K562 (cell line): ENCODE data around the gene APEX2. TPM values are rescaled to one million over a fixed set of nuclear protein-coding genes. Genes with fewer than 3 reads are reported as not detected.

Experiments
- EHMT2 ChIP-seq: fragments of 450-650 bp; IDR thresholded peaks from 2 replicates; pipeline ENCODE4 v1.6.1; 2018; ENCODE audit warnings: antibody characterized with exemption
- ETS2 ChIP-seq: IDR thresholded peaks from 2 replicates; pipeline ENCODE4 v1.6.1; 2016; ENCODE audit warnings: borderline replicate concordance, missing genetic modification characterization, mild to moderate bottlenecking, moderate library complexity, missing compliant biosample characterization; ENCODE audit not compliant: poor library complexity, severe bottlenecking
- FOXJ3 ChIP-seq: sonication (generic); formaldehyde crosslinking; IDR thresholded peaks from 2 replicates; pipeline ENCODE4 v1.4.0; 2020; ENCODE audit warnings: mild to moderate bottlenecking, missing genetic modification reagents
- GABPA ChIP-seq: fragments of 200-800 bp; sonication (Bioruptor generic); conservative IDR thresholded peaks from 2 replicates; pipeline ENCODE4 v1.6.1; 2016; ENCODE audit warnings: low read depth, missing genetic modification characterization, missing compliant biosample characterization
- GABPB2 ChIP-seq: fragments of 250-450 bp; sonication (Bioruptor Pico); conservative IDR thresholded peaks from 2 replicates; pipeline ENCODE4 v1.5.1; 2021; ENCODE audit warnings: mild to moderate bottlenecking
- HDGF ChIP-seq: fragments of 450-650 bp; IDR thresholded peaks from 2 replicates; pipeline ENCODE4 v1.6.1; 2016
- ID3 ChIP-seq, 2 experiments: fragments of 250-450 bp in 1 of 2; fragments of 450-650 bp in 1 of 2; sonication (Bioruptor Pico) in 1 of 2; IDR thresholded peaks; 2 replicates each; pipeline versions ENCODE4 v1.6.1 to v1.8.0; 2016 to 2021; ENCODE audit warnings: mild to moderate bottlenecking in 2 of 2, moderate library complexity in 2 of 2, missing compliant biosample characterization in 1 of 2, missing genetic modification characterization in 1 of 2
- MTF1 ChIP-seq: fragments of 250-450 bp; sonication (Bioruptor Pico); IDR thresholded peaks from 2 replicates; pipeline ENCODE4 v1.9.0; 2021; ENCODE audit warnings: moderate library complexity, mild to moderate bottlenecking, inconsistent platforms, borderline replicate concordance
- PATZ1 ChIP-seq: fragments of 250-450 bp; sonication (Bioruptor Pico); IDR thresholded peaks from 2 replicates; pipeline ENCODE4 v1.5.0; 2020; ENCODE audit warnings: mild to moderate bottlenecking, borderline replicate concordance
- PREB ChIP-seq: sonication (generic); formaldehyde crosslinking; IDR thresholded peaks from 2 replicates; pipeline ENCODE4 v1.8.1; 2023; ENCODE audit warnings: mild to moderate bottlenecking, missing genetic modification reagents
- RBFOX2 ChIP-seq: fragments of 200-400 bp; formaldehyde crosslinking; IDR thresholded peaks from 2 replicates; pipeline ENCODE4 v1.6.1; 2017; ENCODE audit warnings: low read depth, mild to moderate bottlenecking, low read length, moderate library complexity
- SIRT6 ChIP-seq: IDR thresholded peaks from one replicate; pipeline ENCODE4 v1.6.1; 2012; ENCODE audit warnings: low read depth, mild to moderate bottlenecking, control low read depth, inconsistent platforms, low read length, moderate library complexity
- SP1 ChIP-seq: sonication (generic); formaldehyde crosslinking; IDR thresholded peaks from 2 replicates; pipeline ENCODE4 v1.8.1; 2022; ENCODE audit warnings: mild to moderate bottlenecking, missing genetic modification reagents
- THAP7 ChIP-seq: fragments of 250-450 bp; sonication (Bioruptor Pico); IDR thresholded peaks from 2 replicates; pipeline ENCODE4 v1.5.0; 2021
- ZBTB11 ChIP-seq, 3 experiments: fragments of 200-800 bp in 1 of 3; fragments of 250-450 bp in 1 of 3; fragments of 450-650 bp in 1 of 3; sonication (Bioruptor Pico) in 1 of 3; sonication (Bioruptor generic) in 1 of 3; formaldehyde crosslinking in 1 of 3; IDR thresholded peaks; 2 replicates each; pipeline versions ENCODE4 v1.6.1 to v1.8.0; 2016 to 2022; ENCODE audit warnings: mild to moderate bottlenecking in 2 of 3, missing genetic modification characterization in 2 of 3, missing compliant biosample characterization in 1 of 3, moderate library complexity in 1 of 3
- ZFP91 ChIP-seq: sonication (generic); formaldehyde crosslinking; IDR thresholded peaks from 2 replicates; pipeline ENCODE4 v1.8.0; 2022; ENCODE audit warnings: mild to moderate bottlenecking, missing genetic modification reagents
- ZFPM2 ChIP-seq: fragments of 250-450 bp; sonication (Bioruptor Pico); IDR thresholded peaks from 2 replicates; pipeline ENCODE4 v1.5.1; 2022; ENCODE audit warnings: mild to moderate bottlenecking
- ZNF444 ChIP-seq: fragments of 250-450 bp; sonication (Bioruptor Pico); IDR thresholded peaks from 2 replicates; pipeline ENCODE4 v1.4.0; 2020; ENCODE audit warnings: mild to moderate bottlenecking, moderate library complexity
- polyA plus RNA-seq, 8 experiments: library from polyadenylated mRNA; depleted of rRNA in 4 of 8; stranded (reverse) in 5 of 8; unstranded in 3 of 8; fragments of >200 nt; fragmentation: Nextera tagmentation in 2 of 8; fragmentation: Illumina TruSeq in 1 of 8; extraction: Ambion mirVana in 2 of 8; extraction: Trizol in 1 of 8; gene quantifications; 2 replicates each; pipeline versions ENCODE4 v1.2.1 to v1.2.3, GENCODE V29; 2011 to 2014; ENCODE audit warnings: inconsistent platforms in 1 of 8, missing spikeins in 1 of 8
- total RNA-seq, 7 experiments: library from RNA; depleted of rRNA in 6 of 7; stranded (reverse); fragments of >200 nt in 6 of 7; fragmentation: Illumina TruSeq in 2 of 7; extraction: Trizol in 2 of 7; gene quantifications; 2 replicates each; pipeline versions ENCODE4 v1.2.1 to v1.2.3, GENCODE V29; 2011 to 2021; ENCODE audit warnings: low replicate concordance in 1 of 7

APEX2 gene
- total and polyA plus RNA-seq, 9 of the 15 experiments (the other 6 are each of a cell fraction or from before 2014, with no cell fraction given): 9.4 to 34.2 (median 25.9) TPM

- TF ChIP-seq ZFP91 (no peak), SIRT6 (no peak), GABPB2 (CRISPR knock-in tag) (no peak), SP1 (CRISPR knock-in tag) (no peak), ZBTB11 (CRISPR knock-in tag; IDR thresholded peaks at IDR 0.05) (peak in 1 of 3 experiments; percentile 47; a peak in 2 of 6 replicates), MTF1 (CRISPR knock-in tag) (no peak), HDGF (no peak), PREB (no peak), EHMT2 (no peak), PATZ1 (CRISPR knock-in tag) (no peak), ZFPM2 (no peak), ZNF444 (CRISPR knock-in tag) (no peak), GABPA (tag) (no peak), FOXJ3 (CRISPR knock-in tag) (no peak), ETS2 (tag) (no peak), THAP7 (CRISPR knock-in tag) (no peak), ID3 (CRISPR knock-in tag; IDR thresholded peaks at IDR 0.05) (no peak), ID3 (tag; IDR thresholded peaks at IDR 0.05) (0 out of 2 replicates have a peak, but pooled peaks have one; percentile 55), RBFOX2 (no peak)
These were observed 27.9 kb downstream of the APEX2 start (continued) for GRCh38 chrX:55028040-55028439.
